ENCODE data around the gene SLBP.

Gene SLBP

GRCh38 chr4:1647432-1647831 is 64.7 kb downstream of the SLBP start:
- no peak for TF ChIP-seq Cebpa-rat (IDR thresholded peaks at IDR 0.05)
- Histone ChIP-seq H3K9ac (no peak overlapping the region), H3K36me3 (no peaks in the 10 kb centered on the region; a peak in 1 of 22 replicates), H3K27ac (no peak overlapping the region), H3K4me1 (peaks cover 0 to 52% (median 41%) of the 10 kb centered on the region in 10 experiments; a peak in 17 of 20 replicates), H3K4me3 (no peak overlapping the region), H3K9me3 (replicated peaks in 1 of 11) (0 out of 22 replicates have a peak, but pooled peaks cover 0 to 5% (median 0%) of the 10 kb centered on the region in 11 experiments), H3K27me3 (peaks cover 0 to 4% (median 0%) of the 10 kb centered on the region in 11 experiments; a peak in 6 of 22 replicates), H3K4me2 (peak overlapping the region in 6 of 11 experiments; percentile 7 to 53 (median 35); a peak in 7 of 22 replicates), H4K20me1 (peaks cover 0 to 9% (median 0%) of the 10 kb centered on the region in 11 experiments; a peak in 4 of 22 replicates)

- Histone ChIP-seq H3K27me3 (peaks cover 6 to 12% (median 7%) of the 10 kb centered on the region in 11 experiments), H4K20me1 (peaks cover 0 to 13% (median 1%) of the 10 kb centered on the region in 11 experiments; a peak in 8 of 22 replicates), H3K9ac (no peak overlapping the region; a peak in 1 of 22 replicates), H3K9me3 (replicated peaks in 1 of 11) (0 out of 22 replicates have a peak, but pooled peaks cover 0 to 5% (median 0%) of the 10 kb centered on the region in 11 experiments), H3K36me3 (no peaks in the 10 kb centered on the region; a peak in 1 of 22 replicates), H3K27ac (no peak overlapping the region), H3K4me1 (peaks cover 0 to 57% (median 41%) of the 10 kb centered on the region in 10 experiments; a peak in 17 of 20 replicates), H3K4me2 (peak overlapping the region in 6 of 11 experiments; percentile 7 to 53 (median 27); a peak in 9 of 22 replicates), H3K4me3 (no peak overlapping the region)
- no peak for TF ChIP-seq Cebpa-rat (IDR thresholded peaks at IDR 0.05)
Measured at GRCh38 chr4:1646690-1647089, 65.4 kb downstream of the SLBP start.

DNA sequence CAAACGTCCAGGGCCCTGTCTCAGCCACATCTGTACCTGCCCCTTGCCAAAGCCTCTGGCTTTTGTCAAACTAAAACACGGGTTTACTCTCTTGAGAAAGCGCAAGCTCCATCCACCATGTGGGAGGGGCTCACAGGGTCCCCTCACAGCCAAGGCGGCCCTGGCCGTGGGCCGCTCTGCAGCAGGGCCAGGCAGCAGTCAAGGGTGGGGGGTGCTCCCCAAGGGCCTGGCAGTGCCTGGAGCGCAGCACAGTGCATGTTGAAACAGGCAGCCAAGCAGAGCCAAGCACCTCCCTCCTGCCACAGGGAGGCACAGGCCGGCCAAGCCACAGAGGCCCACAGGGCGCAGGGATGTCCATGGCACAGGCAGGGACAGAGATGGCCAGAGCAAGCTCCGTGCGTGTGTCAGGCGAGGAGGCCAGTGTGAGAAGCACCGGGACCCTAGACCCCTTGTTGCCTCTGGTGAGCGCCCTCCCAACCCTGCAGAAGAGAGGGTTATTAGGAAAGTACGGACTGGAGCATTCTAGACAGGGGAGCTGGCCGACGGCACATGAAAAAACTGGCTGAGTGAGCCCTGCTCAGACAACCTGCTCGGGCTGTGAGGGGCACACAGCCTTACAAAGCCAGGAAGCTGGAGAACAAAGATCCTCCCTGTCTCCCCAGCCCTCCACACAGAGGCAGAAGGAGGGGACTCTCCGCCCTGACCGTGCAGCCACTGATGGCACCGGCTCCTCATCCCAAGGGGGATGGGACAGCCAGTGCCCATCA is 67.0 kb downstream of the SLBP start:
- H3K27me3 ChIP-seq, result peaks cover 22 to 28% (median 24%) of the 10 kb centered on the region in 11 experiments
- H3K9me3 ChIP-seq (replicated peaks in 1 of 11), result 0 out of 22 replicates have a peak, but pooled peaks cover 0 to 1% (median 0%) of the 10 kb centered on the region in 11 experiments
- H3K4me2 ChIP-seq, result peak overlapping the region in 9 of 11 experiments; percentile 27 to 84 (median 64); a peak in 18 of 22 replicates
- H3K4me1 ChIP-seq, result peaks cover 0 to 73% (median 56%) of the 10 kb centered on the region in 10 experiments; a peak in 18 of 20 replicates
- peak overlapping the region in 4 of 11 experiments; percentile 19 to 59 (median 38); a peak in 7 of 22 replicates for H3K9ac ChIP-seq
- peaks cover 0 to 29% (median 7%) of the 10 kb centered on the region in 11 experiments; a peak in 10 of 22 replicates for H4K20me1 ChIP-seq
- no peak overlapping the region for H3K4me3 ChIP-seq
- H3K36me3 ChIP-seq, result no peaks in the 10 kb centered on the region; a peak in 1 of 22 replicates
- no peak for TF ChIP-seq Cebpa-rat (IDR thresholded peaks at IDR 0.05)
- peak overlapping the region in 3 of 11 experiments; percentile 2 to 44 (median 32); a peak in 3 of 22 replicates for H3K27ac ChIP-seq

DNA sequence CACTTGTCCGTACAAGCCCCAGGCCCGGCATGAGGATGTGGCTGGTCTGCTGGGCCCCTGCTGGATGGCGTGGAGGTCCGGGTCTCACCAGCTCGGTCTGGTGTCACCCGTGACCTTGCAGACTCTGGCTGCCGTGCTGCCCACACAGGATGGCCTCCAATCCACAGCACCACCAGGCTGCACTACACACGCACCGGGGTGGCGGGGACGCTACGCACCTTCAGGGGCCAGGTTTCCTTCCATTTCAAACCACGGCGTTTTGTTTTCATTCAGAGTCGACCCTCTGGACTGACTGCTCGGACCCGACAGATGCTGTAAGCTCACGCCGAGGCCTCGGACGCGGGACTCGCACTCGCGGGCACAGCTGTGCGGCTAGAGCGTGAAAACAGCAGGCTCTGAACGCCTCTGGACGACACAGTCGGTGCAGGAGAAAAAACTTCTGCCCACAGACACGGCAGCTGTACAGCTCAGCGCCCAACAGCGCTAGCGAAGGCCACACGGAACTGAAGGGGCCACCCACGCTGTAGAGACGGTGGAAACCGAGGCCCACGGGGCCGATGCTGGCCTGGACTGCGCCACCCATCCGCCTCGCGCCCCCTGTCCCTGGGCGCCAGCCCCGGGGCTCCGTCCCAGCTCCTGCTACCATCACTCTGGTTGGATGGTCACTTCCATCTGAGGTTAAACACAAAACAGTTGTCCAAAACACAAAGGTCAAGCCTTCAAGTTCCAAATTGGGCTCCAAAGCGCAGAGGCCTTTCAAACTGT is 68.0 kb downstream of the SLBP start:
- Histone ChIP-seq H3K4me3 (no peak overlapping the region), H3K27ac (peak overlapping the region in 2 of 11 experiments; percentile 32 to 44; a peak in 2 of 22 replicates), H3K9ac (peak overlapping the region in 4 of 11 experiments; percentile 19 to 59 (median 38); a peak in 7 of 22 replicates), H3K9me3 (replicated peaks in 1 of 11) (no peaks in the 10 kb centered on the region), H3K4me1 (peaks cover 0 to 81% (median 66%) of the 10 kb centered on the region in 10 experiments; a peak in 18 of 20 replicates), H3K4me2 (peak overlapping the region in 9 of 11 experiments; percentile 27 to 84 (median 64); a peak in 17 of 22 replicates), H3K36me3 (no peaks in the 10 kb centered on the region), H3K27me3 (peaks cover 26 to 36% (median 32%) of the 10 kb centered on the region in 11 experiments), H4K20me1 (peaks cover 0 to 33% (median 12%) of the 10 kb centered on the region in 11 experiments; a peak in 11 of 22 replicates)
- TF ChIP-seq Cebpa-rat (IDR thresholded peaks at IDR 0.05), result no peak
